ENCODE results near the gene LONP2.
A peak's percentile ranks its signal among the peaks of the same experiment; 100 is the strongest.
"Not testable (repeated sequence)": the region's sequence is repeated elsewhere in the genome, so short reads cannot be mapped to it uniquely, and the experiment has no call there.

Gene LONP2

GRCh38 chr16:48335961-48336360 is 91.9 kb downstream of the LONP2 start:
- DNase-seq (ENCODE audit: low read depth, low spot score), result no peak

DNA sequence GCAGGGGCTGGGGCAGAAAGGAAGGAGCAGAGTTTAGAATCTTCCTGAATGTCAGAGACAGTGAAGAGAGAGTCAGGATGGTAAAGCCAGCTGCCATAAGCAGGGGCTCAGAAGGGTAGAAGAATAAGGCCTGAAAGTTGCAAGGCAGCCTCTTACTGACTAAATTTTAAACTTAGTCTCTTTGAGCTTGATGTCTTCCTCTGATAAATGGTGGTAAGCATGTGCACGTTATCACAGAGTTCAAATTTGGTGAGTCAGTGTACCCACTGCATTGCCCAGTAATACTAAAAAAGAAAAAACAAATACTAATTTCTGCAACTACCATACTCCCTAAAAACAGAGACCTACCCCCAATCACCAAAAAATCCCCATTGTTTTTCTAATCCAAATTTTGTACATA is 96.0 kb downstream of the LONP2 start:
- no peak for DNase-seq (ENCODE audit: low read depth, low spot score)

DNA sequence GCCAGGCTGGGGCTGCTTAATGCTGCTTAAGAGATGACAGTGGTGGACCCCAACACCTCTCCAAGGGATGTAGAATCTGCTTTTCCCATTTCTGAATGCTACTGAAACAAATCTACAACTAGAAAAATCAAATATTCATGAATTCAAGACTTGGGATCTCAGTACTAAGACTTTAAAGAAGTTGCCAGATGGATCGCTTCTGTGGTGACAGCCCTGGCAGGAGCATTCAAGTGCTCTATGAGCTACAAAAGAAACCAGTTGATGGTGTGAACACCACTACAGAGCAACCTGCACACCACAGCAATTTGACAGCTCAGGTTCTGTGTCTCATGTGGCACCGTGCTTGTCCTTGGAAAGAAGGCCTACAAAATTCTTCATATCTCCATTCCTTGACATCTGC is 98.5 kb downstream of the LONP2 start:
- no peak for DNase-seq (ENCODE audit: low read depth, low spot score)

GRCh38 chr16:48347191-48347865 is 103.2 kb downstream of the LONP2 start:
- no peak for DNase-seq (ENCODE audit: low read depth, low spot score)

GRCh38 chr16:48347980-48348379 is 103.9 kb downstream of the LONP2 start:
- DNase-seq (ENCODE audit: low read depth, low spot score), result no peak

DNA sequence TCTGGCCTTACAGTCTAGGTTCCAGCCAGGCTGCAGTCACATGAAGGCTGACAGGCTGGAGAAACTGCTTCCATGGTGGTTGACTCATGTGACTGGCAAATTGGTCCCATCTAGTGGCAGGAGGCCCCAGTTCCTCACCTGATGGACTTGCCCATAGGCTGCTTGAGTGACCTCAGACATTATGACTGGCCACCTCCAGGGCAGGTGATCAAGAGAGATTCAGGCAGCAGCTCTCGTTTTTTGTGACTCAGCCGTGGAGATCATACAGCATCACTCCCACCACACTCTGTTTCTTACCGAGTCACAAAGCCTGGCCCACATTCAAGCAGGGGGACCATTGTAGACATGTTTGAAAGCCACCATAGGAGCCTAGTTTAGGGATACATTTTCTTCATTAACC is 106.6 kb downstream of the LONP2 start:
- DNase-seq (ENCODE audit: low read depth, low spot score), result no peak

DNA sequence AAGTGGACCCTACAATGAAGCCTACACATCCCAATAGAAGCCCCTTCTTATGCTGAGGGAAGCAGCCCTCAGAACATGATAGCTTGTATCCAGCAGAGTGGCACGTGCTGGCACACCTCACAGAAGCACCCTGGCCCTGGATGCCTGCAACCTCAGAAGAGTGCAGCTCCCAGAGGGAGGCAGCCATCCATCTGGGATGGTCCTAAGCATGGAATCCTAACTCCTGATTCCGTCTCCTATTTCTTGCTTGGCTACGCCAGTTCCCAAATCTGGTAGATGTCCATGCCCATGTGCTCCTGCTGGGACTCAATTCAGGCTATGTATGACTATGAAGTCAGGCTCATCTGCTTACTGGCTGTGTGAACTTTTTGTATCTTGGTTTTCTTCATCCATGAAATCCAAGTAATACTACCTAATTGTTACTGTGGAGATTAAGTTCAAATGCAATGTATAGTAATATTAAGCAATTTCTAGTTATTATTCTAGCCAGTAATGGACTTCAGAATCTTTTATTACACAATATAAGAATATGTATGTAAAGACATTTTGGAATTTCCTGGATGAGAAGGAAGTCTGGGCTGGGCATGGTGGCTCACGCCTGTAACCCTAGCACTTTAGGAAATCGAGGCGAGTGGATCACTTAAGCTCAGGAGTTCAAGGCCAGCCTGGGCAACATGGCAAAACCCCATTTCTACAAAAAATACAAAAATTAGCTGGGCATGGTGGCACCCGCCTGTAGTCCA is 108.7 kb downstream of the LONP2 start:
- DNase-seq (ENCODE audit: low read depth, low spot score), result no peak

DNA sequence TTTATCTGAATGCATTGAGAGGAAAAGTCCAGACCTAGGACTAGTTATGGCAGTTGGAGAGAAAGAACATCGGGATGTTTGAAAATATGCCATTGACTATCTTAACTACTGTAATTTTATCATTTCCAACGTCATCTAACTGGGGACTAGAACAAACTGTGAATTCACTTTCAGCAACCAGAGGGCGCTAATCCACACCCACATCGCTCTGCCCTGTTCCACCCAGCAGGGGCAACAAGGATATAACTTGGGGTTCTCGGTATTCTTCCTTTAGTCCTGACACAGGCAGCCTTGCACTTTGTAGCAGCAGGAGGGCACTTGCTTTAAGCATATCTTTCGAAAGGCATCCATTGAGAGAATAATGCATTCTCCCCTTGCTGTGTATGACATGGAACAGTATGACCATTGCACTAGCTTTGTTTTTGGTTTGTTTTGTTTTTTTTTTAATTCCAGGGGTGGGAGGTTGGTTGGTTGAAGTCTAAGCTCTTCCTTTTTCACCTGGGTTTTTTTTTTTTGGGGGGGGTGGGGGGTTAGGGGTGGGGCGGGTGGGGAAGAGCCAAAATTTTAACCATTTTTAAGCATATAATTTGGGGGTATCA is 109.6 kb downstream of the LONP2 start:
- DNase-seq (ENCODE audit: low read depth, low spot score), result peak; percentile 57

DNA sequence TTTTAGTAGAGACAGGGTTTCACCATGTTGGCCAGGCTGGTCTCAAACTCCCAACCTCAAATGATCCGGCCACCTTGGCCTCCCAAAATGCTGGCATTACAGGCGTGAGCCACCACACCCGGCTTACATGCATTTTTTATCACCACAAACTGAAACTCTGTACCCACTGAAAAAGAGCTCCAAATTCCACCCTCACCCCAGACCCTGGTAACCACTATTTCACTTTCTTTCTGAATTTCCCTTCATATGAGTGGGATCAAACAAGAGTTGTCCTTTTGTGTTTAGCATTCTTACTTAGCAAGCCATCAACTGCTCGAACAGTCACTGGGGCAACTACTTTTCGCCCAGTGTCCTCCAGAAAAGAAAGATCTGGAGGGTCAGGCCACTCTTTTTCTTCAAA is 110.3 kb downstream of the LONP2 start:
- not testable (repeated sequence) for DNase-seq (ENCODE audit: low read depth, low spot score)

DNA sequence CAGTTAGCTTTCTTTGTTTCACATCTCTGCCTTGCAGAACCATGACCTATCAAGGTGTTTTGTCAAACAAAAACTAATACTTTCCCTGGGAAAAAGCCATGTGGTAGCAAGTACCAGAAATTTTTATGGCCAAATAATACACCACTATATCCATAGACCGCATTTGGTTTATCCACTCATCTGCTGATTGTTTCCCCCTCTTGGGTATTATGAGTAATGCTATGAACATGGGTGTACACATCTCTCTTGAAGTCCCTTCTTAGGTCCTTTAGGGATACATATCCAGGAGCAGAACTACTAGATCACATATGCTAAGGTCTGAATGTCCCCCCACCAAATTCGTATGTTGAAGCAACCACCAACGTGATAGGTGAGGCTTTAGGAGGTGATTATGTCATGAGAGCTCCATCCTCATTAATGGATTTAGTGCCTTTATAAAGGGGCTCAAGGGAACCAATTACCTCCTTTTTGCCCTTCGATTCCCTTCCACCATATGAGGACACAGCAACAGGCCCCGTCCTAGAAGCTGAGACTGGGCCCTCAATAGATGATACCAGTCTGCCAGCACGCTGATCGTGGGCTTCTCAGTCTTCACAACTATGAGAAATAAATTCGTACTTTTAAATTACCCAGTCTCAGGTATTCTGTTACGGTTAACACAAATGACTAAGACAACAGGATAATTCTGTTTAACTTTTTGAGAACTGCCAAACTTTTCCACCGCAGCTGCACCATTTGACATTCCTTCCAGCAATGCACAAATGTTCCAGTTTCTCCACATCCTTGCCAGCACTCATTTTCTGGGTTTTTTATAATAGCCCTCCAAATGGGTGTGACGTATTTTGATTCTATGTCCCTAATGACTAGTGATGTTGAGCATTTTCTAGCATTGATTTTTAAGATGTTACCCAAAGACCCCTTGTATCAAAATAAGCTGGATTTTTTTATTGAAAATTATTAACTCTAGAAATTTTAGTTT is 111.1 kb downstream of the LONP2 start:
- no peak for DNase-seq (ENCODE audit: low read depth, low spot score)

DNA sequence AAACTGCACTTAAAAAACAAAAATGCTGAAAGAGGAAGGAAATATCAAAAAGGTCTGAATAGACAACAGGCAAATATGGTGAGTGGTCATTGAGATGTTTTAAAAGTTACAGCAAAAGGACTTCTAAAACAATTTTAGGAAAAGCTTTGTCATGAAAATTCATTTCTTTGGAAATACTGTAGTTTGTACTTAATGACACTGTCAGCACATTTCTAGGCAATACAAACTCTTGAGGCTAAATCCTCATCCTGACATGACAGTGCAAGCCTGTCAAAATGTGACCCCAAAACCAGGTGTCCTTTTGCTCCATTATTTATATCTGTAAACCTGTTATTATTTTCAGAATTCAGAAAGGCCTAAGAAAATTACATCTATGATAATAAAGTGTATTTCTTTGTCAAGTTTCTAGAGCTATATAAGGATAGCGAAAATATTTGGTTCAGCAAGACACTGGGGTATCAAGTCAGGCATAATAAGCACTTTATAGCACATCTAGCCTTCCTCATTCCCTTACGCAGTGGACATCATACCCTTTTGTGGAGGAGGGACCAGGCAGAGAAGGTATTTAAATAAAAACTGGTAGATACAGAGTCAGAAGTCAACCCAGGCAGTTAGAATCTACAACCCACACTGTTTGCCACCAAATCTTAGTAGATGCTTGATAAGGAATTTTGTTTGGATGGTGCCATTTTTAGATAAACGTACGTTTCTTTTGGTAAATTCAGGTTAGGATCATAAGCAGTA is 112.7 kb downstream of the LONP2 start:
- no peak for DNase-seq (ENCODE audit: low read depth, low spot score)

DNA sequence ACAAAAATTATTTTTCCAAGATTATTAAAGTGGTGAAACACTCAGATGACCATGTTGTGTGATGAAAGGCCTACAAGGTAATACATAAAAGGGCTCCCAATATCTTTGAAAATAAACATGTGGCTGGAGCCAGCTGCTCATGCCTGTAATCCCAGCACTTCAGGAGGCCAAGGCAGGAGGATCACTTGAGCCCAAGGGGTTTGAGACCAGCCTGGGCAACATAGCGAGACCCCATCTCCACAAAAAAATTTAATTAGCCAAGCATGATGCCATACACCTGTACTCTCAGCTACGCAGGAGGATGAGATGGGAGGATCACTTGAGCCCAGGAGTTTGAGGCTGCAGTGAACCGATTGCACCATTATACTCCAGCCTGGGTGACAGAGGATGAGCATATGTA is 114.3 kb downstream of the LONP2 start:
- DNase-seq (ENCODE audit: low read depth, low spot score), result no peak

DNA sequence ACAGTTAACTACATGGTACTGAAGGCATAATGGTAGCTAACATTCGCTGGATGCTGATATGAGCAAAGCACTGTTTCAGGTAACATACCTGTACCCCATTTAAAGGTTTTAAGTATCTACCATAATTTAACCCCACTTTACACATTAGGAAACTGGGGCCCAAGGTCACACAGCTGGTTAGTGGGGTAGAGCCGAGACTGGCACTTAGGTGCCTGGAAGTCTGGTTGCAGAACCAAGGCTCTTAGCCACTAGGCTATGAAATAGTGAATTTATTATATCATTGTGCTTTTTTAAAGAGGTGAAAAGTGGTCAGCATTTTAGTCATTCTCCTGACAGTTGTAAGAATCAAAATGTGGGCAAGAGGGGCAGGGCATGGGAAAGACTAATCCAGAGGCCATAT is 115.9 kb downstream of the LONP2 start:
- no peak for DNase-seq (ENCODE audit: low read depth, low spot score)

GRCh38 chr16:48361012-48361411 is 116.9 kb downstream of the LONP2 start:
- no peak for DNase-seq (ENCODE audit: low read depth, low spot score)

DNA sequence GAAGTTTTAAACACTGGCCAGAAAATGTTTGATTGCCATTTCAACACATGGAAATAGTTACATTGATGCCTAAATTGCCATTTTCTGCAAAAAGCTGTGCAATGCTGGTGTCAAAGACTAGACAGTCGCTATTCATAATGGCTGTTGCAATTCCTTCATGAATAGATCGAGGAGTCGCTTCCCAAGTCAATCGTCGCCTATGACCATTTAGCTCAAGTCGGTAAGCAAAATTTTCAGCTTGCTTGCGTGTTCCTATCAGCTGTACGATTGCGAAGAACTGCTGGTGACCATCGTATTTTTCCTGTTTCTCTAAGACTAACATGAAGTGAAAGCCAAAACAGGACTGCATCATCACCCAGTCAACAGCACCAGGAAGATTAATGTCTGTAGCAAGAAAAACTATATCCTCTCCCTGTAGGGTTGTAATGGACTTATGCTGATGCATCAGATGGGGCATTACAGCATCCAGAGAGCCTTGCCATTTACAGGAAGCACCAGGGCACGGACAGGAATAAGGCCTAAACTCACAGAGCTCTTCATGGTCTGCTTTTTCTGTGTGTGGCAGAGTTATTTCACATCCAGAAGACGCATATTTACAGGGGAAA is 117.5 kb downstream of the LONP2 start:
- DNase-seq (ENCODE audit: low read depth, low spot score), result no peak

DNA sequence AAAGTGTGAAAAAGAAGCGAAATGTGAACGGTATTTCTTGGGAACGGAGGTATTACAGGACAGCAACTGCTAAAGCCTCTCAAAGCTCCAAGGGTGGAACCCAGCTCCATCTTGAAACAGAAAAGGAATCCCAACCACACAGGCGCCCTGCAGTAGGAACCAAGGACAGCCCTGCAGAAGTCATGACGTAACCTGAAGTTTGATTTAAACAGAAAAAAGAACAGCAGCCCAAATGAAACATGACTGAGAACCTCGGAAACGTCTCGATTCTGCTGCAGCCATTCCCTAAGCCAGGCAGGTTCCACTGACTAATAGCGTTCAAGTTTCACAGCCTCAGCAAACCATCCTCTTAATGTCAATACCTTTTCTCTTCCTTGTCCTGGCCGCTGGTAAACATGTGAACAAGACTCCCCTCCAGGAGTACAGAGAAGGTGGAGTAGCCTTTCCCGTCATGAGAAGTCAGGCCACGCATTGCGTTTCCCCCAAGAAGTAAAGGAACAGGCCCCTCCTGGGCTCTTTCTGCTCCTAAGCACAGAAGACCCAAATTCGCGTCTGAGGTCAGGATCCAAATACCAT is 121.0 kb downstream of the LONP2 start:
- no peak for DNase-seq (ENCODE audit: low read depth, low spot score)

- peak; percentile 46 for DNase-seq (ENCODE audit: low read depth, low spot score)
These were observed 121.6 kb downstream of the LONP2 start for GRCh38 chr16:48365601-48366164.

GRCh38 chr16:48366165-48367093 is 122.3 kb downstream of the LONP2 start:
- DNase-seq (ENCODE audit: low read depth, low spot score), result no peak

Measured in smooth muscle cell of the brain vasculature (primary cell).